GM12892 (cell line): ENCODE data around the gene GBP7.

Experiments
- DNase-seq: peaks from one replicate; pipeline ENCODE4 v3.0.0; 2011; ENCODE audit not compliant: insufficient read length
- FAIRE-seq: peaks from 2 replicates; lab custom pipeline; 2011; peaks lifted over from hg19 to GRCh38; lab: Jason Lieb, UNC
- POLR2A ChIP-seq: IDR thresholded peaks from 2 replicates; pipeline ENCODE4 v1.6.1; 2011; ENCODE audit warnings: low read depth, low read length, control low read depth
- POLR2AphosphoS5 ChIP-seq: IDR thresholded peaks from 2 replicates; pipeline ENCODE4 v1.6.1; 2011; ENCODE audit warnings: low read depth, low read length, control low read depth
- TAF1 ChIP-seq: IDR thresholded peaks from 2 replicates; pipeline ENCODE4 v1.6.1; 2011; ENCODE audit warnings: low read depth, mild to moderate bottlenecking, control low read depth, low read length, borderline replicate concordance

The GBP7 gene

DNA sequence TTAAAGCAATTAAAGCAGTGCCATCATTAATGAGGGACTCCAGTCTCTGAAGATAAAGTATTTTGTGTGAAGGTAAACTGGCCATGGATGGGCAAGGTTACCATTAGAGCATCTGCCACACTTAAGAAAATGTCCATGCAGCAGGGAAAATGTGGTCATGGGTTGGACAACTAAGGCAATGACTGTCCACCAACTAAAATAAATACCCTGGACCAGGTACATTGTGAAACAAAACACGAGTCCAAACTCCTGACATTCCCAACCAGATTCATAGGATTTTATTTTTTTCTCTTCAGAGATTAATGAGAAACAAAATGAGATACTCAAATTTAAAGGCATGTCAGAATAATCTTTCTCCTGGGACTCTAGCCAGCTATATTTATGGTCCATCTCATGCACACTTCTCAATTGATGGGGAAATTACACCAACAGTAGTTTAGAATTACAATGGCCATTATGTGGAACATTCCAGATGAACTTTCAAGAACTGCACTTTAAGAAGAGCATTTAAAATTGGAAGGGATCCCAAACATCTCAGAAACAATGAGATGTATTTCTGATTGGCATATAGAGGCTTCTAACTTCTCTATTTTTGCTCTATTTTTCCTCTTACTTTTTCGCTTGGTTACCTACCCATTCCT is 8.1 kb downstream of the GBP7 start:
- DNase-seq (no peak), FAIRE-seq (no peak)
- no peak for TF ChIP-seq POLR2AphosphoS5

DNA sequence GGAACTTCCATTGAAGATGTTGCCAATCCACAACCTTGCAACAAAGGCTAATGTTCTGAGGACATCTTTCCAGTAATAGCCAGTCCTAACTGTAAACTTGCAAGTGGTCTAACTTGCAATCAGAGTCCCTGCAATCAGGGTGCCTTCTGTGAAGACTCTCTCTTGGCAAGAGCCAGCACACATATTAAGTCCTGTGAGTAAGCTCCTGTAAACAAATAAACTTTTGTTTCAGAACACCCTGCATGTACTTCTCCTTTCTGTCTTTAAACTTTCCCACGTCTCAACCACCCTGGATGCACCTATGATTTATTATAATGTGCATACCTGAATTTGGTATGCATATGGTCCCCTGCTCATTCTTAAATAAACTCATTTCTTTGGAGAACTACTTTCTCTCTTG is 9.1 kb downstream of the GBP7 start:
- DNase-seq: no peak
- no peak for FAIRE-seq
- no peak for TF ChIP-seq TAF1
- TF ChIP-seq POLR2A: no peak
- TF ChIP-seq POLR2AphosphoS5: no peak

DNA sequence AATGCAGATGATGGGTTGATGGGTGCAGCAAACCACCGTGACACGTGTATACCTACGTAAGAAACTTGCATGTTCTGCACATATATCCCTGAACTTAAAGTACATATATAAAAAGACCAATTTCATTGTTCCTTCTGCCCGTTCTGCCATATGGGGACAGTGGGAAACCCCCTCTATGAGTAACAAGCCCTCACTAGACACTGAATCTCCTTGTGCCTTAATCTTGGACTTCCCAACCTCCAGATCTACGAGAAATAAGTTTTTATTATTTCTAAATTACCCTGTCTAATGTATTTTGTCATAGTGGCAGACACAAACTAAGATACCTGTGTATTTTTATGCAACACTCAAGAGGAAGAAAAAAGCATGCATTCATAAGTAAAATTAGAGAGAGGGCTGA is 10.0 kb downstream of the GBP7 start:
- TF ChIP-seq POLR2A (no peak), POLR2AphosphoS5 (no peak), TAF1 (no peak)
- DNase-seq (no peak), FAIRE-seq (no peak)

DNA sequence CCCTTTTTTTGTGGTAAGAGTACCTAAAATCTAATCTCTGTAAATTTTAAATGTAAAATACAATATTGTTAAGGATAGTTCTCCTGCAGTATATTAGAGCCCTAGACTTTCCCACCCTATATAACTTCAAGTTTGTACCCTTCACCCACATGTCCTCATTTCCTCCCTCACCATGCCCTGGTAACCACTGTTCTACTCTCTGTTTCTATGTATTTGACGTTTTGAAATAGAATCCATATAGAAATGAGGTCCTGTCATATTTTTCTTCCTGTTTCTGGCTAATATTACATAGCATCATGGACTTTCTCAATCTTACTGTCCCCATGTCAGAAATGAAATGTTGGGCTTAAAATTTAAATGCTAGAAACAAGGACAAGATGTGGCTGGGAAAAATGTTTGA is 24.8 kb downstream of the GBP7 start:
- TF ChIP-seq POLR2A: no peak
- no peak for TF ChIP-seq TAF1
- no peak for TF ChIP-seq POLR2AphosphoS5
- DNase-seq (no peak), FAIRE-seq (no peak)

DNA sequence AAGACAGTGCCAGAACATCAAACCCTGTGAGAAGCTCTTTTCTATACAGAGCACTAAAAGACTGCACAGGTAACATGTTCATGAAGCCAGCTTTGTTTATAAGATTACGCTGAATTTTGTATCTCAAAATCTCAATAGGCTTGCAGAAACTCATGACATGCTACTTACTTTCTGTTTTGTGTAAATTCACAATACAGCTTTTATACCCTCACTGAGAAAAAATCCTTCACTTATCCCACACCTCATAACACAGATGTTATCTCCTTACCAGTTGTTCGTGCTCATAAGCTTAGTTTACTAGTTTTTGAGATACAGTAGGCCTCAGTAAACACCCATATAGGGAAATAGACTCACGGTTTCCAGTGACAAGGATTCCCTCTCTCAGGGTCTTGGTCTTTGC is 25.8 kb downstream of the GBP7 start:
- FAIRE-seq (no peak), DNase-seq (no peak)
- no peak for TF ChIP-seq POLR2AphosphoS5
- TF ChIP-seq TAF1: no peak
- TF ChIP-seq POLR2A: no peak

DNA sequence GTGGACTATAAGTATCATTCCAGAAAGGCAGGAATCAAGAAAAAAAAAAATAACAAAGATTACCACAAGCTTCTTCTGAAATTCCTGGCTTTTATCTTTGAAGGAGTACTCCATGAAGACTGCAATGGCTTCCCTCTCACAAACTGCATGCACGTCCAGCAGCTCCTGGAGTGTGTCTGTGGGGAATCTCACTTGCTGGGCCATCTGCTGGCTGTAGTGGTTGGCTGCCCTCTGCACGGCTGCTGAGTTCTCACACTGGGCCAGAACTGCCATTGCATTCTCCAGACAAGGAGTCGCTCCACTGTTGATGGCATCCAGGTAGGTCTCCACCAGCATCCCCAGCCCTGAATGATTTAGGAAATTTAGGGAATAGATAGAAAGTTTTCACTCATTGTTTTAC is 26.6 kb downstream of the GBP7 start:
- FAIRE-seq: no peak
- no peak for DNase-seq
- no peak for TF ChIP-seq POLR2AphosphoS5
- no peak for TF ChIP-seq TAF1
- no peak for TF ChIP-seq POLR2A

DNA sequence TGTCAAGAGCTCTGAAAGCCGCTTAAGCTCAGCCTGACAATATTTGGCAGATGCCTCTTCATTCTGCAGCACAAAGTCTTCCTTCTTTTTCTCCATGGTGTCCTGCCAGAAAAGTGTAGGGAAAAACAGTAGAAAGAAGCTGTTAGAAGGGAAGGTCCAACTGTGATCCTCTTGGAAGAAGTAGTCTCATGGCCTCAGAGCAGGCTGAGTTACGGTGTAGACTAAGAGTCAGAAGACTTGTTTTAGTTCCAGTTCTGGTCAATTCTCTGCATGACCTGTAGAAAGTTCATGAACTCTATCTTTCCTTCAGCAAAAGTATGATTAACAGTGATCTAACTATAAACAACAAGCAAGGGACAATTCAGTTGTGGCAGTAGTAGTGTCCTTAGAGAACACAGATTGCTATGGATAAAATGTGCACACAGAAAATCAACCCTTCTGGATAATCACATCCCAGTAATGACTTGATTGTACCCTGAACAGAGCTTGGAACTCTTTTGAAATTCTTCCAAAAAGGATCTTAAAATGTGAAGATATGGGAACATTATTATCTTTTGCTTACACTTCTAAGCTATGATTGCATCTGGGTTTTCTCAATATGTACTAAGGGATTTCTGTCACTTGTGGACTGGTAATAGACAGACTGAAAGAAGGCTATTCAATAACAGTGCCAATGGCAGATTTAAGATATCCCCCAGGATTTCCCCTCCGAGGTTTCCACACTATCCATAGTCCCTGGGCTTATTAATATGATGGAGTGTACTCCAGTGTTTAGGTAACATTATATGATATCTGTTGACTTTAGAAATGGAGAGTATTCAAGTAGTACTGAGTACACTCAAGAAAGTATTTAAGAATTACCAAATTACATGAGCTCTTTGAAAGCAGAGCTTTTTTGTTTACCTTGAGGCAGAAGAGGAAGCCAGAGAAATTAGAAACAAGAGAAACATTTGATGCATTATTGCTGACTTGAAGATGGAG is 27.8 kb downstream of the GBP7 start:
- FAIRE-seq (no peak), DNase-seq (no peak)
- TF ChIP-seq POLR2AphosphoS5: no peak
- no peak for TF ChIP-seq POLR2A
- no peak for TF ChIP-seq TAF1

DNA sequence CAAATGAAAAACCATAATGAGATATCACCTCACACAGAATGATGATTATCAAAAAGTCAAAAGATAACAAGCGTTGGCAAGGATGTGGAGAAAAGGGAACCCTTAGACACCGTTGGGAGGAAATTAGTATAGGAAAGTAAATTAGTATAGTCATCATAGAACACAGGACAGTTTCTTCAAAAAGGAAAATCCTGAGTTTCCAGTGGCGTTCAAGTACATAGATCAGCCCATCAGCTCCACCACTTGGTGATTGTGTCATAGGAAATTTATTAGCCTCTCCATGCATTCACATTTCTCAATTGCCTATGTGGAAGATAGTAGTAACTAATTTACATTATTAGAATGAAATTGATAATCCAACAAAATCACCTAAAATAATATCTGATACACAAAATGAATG is 29.1 kb downstream of the GBP7 start:
- FAIRE-seq (no peak), DNase-seq (no peak)
- no peak for TF ChIP-seq POLR2AphosphoS5
- TF ChIP-seq POLR2A: no peak
- TF ChIP-seq TAF1: no peak

DNA sequence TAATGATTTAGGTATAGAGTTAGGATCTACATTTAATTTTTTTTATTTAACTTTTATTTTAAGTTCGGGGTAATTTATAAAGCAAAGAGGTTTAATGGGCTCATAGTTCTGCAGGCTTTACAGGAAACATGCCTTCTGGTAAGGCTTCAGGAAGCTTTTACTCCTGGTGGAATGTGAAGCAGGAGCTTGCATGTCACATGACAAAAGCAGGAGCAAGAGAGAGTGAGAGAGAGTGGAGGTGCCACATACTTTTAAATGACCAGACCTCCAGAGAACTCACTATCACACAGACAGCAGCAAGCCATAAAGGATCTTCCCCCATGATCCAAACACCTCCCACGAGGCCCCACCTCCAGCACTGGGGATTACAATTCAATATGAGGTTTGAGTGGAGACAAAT is 32.3 kb downstream of the GBP7 start:
- FAIRE-seq (no peak), DNase-seq (no peak)
- TF ChIP-seq POLR2A: no peak
- no peak for TF ChIP-seq TAF1
- no peak for TF ChIP-seq POLR2AphosphoS5

DNA sequence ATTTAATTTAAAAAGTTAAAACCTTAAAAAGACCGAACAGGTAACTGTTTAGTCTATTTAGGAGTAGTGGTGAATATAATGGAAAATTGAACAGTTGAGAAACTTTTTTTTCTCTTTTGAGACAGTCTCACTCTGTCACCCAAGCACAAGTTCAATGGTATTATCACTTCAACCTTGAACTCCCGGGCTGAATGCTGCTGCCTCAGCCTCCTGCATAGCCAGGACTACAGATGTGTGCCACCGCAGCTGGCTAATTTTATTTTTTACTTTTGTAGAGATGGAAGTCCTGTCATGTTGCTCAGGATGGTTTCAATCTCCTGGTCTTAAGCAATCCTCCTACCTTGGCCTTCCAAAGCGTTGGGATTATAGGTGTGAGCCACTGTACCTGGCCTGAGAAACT is 33.6 kb downstream of the GBP7 start:
- FAIRE-seq (no peak), DNase-seq (no peak)
- TF ChIP-seq TAF1 (no peak), POLR2A (no peak), POLR2AphosphoS5 (no peak)

DNA sequence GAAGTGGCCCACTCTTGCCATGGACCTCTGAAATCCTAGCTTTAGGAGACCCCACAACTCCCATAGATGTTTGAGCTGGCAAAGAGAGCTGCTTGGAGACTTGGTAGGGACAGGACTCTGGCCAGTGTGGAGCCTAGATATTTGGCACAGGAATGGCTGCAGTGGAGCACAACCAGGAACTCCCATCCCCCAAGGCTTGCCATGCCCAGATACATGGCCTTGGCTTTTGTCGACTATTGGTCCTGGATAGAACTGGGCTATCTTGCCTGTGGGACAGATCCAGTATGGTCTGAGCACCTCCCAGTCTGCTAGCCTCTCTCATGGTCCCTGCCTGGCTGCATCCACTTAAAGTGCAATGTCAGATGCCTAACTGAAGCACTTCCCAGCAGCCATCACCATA is 42.1 kb downstream of the GBP7 start:
- FAIRE-seq: no peak

DNA sequence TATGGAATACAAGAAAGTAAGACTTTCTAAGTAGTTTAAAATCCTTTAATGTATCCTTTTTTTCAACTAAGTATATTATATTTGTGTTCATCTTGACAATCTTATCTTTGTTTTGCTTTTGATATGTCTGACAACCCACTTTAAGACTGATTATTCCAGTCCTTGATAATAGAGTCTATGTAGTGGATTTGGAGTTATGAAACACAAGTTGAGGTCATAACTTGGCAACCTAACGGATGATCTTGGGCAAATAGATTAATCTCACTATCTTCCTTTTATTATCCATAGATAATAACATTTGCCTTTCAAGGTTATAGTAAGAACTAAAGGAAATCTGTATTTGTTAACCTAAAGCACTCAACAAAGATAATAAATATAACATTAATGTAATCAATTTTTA is 45.1 kb downstream of the GBP7 start:
- no peak for DNase-seq
- TF ChIP-seq POLR2AphosphoS5 (no peak), TAF1 (no peak), POLR2A (no peak)
- no peak for FAIRE-seq

More for the DNA sequence above, 42.1 kb downstream of the GBP7 start:
- no peak for DNase-seq
- TF ChIP-seq POLR2AphosphoS5 (no peak), TAF1 (no peak), POLR2A (no peak)
